Testis (tissue), 2 donors: ENCODE measurements around the gene MYBBP1A.

ENCODE experiments used
- CTCF ChIP-seq, 3 experiments: fragments of 450-650 bp in 2 of 3; fragments of 200-600 bp in 1 of 3; sonication (generic) in 1 of 3; IDR thresholded peaks; one replicate each; pipeline ENCODE4 v1.5.1; 2016 to 2019; ENCODE audit warnings: antibody characterized with exemption in 3 of 3, mild to moderate bottlenecking in 2 of 3, moderate library complexity in 1 of 3
- POLR2A ChIP-seq: fragments of 450-650 bp; IDR thresholded peaks from one replicate; pipeline ENCODE4 v1.6.1; 2017; ENCODE audit warnings: antibody characterized with exemption, mild to moderate bottlenecking, moderate library complexity

GRCh38 chr17:4569591-4569990 lies 14.4 kb upstream of the MYBBP1A start:
- TF ChIP-seq CTCF (IDR thresholded peaks at IDR 0.05) (no peak), POLR2A (no peak)
